PC-9 (cell line): ENCODE data around the gene PAX7. TPM values are rescaled to one million over a fixed set of nuclear protein-coding genes. Genes with fewer than 3 reads are reported as not detected.

ENCODE experiments used
- BruUV-seq: library from RNA; stranded (reverse); fragments of 400-500 nt; replicated peaks from 2 replicates; lab custom pipeline; 2021; lab: Mats Ljungman, UMichigan
- CTCF ChIA-PET: fragments of 300-600 bp; sonication (Branson Sonifier 250); formaldehyde crosslinking; loops from one replicate; lab custom pipeline; 2022; ENCODE audit warnings: antibody characterized with exemption; lab: Charles Lee
- POLR2A ChIA-PET: fragments of 300-600 bp; sonication (Branson Sonifier 250); formaldehyde crosslinking; loops from one replicate; lab custom pipeline; 2022; ENCODE audit warnings: antibody characterized with exemption; ENCODE audit not compliant: unreplicated experiment; lab: Charles Lee
- DNase-seq, 2 experiments: peaks; one replicate each; pipeline versions ENCODE4 v3.0.0 to v3.0.0-alpha.2; 2015 to 2022; ENCODE audit warnings: mixed read lengths in 1 of 2
- H2AFZ ChIP-seq: fragments of 200-600 bp; sonication (generic); 2 replicates; pipeline ENCODE4 v1.8.1; 2017; ENCODE audit warnings: antibody characterized with exemption
- H3F3A ChIP-seq: fragments of 200-600 bp; sonication (generic); 2 replicates; pipeline ENCODE4 v1.8.1; 2017; ENCODE audit warnings: antibody characterized with exemption, mild to moderate bottlenecking, low read depth; ENCODE audit not compliant: insufficient read depth
- H3K27ac ChIP-seq: fragments of 200-600 bp; sonication (generic); 2 replicates; pipeline ENCODE4 v1.6.1; 2016; ENCODE audit warnings: mixed run types
- H3K27me3 ChIP-seq: fragments of 200-600 bp; sonication (generic); 2 replicates; pipeline ENCODE4 v1.6.1; 2016; ENCODE audit warnings: low read depth, mixed run types; ENCODE audit not compliant: insufficient read depth
- H3K36me3 ChIP-seq: fragments of 200-600 bp; sonication (generic); 2 replicates; pipeline ENCODE4 v1.6.1; 2016; ENCODE audit warnings: low read depth, mixed run types
- H3K4me1 ChIP-seq: fragments of 200-600 bp; sonication (generic); replicated peaks from 2 replicates; pipeline ENCODE4 v1.6.1; 2016; ENCODE audit warnings: mixed run types; ENCODE audit not compliant: insufficient read depth
- H3K4me2 ChIP-seq: fragments of 200-600 bp; sonication (generic); 2 replicates; pipeline ENCODE4 v1.6.1; 2017; ENCODE audit warnings: mixed run types
- H3K4me3 ChIP-seq: fragments of 200-600 bp; sonication (generic); 2 replicates; pipeline ENCODE4 v1.6.1; 2016; ENCODE audit warnings: mixed run types
- H3K79me2 ChIP-seq: fragments of 200-600 bp; sonication (generic); 2 replicates; pipeline ENCODE4 v1.6.1; 2017; ENCODE audit warnings: low read depth, mixed run types
- H3K9me2 ChIP-seq: fragments of 200-600 bp; sonication (generic); 2 replicates; pipeline ENCODE4 v1.8.1; 2017; ENCODE audit warnings: mild to moderate bottlenecking; ENCODE audit not compliant: insufficient read depth
- H3K9me3 ChIP-seq: fragments of 200-600 bp; sonication (generic); 2 replicates; pipeline ENCODE4 v1.8.1; 2016; ENCODE audit warnings: low read depth; ENCODE audit not compliant: insufficient read depth
- H4K20me1 ChIP-seq: fragments of 200-600 bp; sonication (generic); 2 replicates; pipeline ENCODE4 v1.8.1; 2017; ENCODE audit not compliant: insufficient read depth
- CTCF ChIP-seq: fragments of 200-600 bp; sonication (generic); conservative IDR thresholded peaks from 2 replicates; pipeline ENCODE4 v1.6.1; 2017; ENCODE audit warnings: mixed run types, antibody characterized with exemption, mild to moderate bottlenecking, moderate library complexity
- EZH2 ChIP-seq: fragments of 200-600 bp; sonication (generic); IDR thresholded peaks from 2 replicates; pipeline ENCODE4 v1.8.0; 2017; ENCODE audit warnings: antibody characterized with exemption, low read depth
- intact Hi-C: fragments of 100-400 bp; cut with micrococcal nuclease; formaldehyde crosslinking; loops from one replicate; pipeline ENCODE4 v1.10.0; 2022; ENCODE audit not compliant: unreplicated experiment
- total RNA-seq: library from RNA; stranded (reverse); gene quantifications from 2 replicates; pipeline ENCODE4 v1.2.3, GENCODE V29; 2021

The PAX7 gene
- total RNA-seq, 1 experiment from 2014 or later = not detected

DNA sequence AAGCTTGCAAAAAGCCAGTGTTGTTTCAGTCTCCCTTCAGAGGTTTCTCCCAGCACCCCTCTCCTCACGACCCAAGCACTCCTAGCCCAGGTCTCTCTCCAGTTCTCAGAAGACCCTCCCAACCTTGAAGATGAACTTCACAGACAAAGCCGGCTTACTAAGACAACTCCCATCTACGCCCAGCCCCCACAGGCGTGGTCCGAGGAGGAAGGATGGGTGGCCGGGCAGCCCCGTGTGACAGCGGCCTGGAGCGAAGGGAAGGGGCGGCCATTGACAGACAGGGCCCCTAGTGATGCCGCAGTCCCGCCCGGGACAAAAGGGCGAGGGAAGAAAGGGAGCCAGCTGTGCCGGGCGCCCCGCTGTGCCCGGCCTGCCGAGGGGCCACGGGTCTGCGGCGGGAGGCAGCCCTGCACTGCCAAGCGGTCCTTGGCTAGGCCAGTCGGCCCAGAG is 6.9 kb downstream of the PAX7 start:
- no peaks in the 10 kb centered on the region for H3F3A ChIP-seq
- POLR2A ChIA-PET = no interaction called here
- no peaks in the 10 kb centered on the region for H4K20me1 ChIP-seq
- no peaks in the 10 kb centered on the region for H3K9me3 ChIP-seq
- no peak for TF ChIP-seq CTCF
- no peak for TF ChIP-seq EZH2
- no peak overlapping the region for H3K4me2 ChIP-seq
- CTCF ChIA-PET = no interaction called here
- no peaks in the 10 kb centered on the region for H3K79me2 ChIP-seq
- no peak overlapping the region for H3K27ac ChIP-seq
- no peaks in the 10 kb centered on the region for H3K9me2 ChIP-seq
- no peaks in the 10 kb centered on the region for H3K4me1 ChIP-seq
- no peak overlapping the region for H3K4me3 ChIP-seq
- BruUV-seq = no TSS peak
- no peak for DNase-seq
- H2AFZ ChIP-seq = no peak overlapping the region
- no peaks in the 10 kb centered on the region for H3K36me3 ChIP-seq
- intact Hi-C loops = no loop called here
- peaks cover 32% of the 10 kb centered on the region for H3K27me3 ChIP-seq

DNA sequence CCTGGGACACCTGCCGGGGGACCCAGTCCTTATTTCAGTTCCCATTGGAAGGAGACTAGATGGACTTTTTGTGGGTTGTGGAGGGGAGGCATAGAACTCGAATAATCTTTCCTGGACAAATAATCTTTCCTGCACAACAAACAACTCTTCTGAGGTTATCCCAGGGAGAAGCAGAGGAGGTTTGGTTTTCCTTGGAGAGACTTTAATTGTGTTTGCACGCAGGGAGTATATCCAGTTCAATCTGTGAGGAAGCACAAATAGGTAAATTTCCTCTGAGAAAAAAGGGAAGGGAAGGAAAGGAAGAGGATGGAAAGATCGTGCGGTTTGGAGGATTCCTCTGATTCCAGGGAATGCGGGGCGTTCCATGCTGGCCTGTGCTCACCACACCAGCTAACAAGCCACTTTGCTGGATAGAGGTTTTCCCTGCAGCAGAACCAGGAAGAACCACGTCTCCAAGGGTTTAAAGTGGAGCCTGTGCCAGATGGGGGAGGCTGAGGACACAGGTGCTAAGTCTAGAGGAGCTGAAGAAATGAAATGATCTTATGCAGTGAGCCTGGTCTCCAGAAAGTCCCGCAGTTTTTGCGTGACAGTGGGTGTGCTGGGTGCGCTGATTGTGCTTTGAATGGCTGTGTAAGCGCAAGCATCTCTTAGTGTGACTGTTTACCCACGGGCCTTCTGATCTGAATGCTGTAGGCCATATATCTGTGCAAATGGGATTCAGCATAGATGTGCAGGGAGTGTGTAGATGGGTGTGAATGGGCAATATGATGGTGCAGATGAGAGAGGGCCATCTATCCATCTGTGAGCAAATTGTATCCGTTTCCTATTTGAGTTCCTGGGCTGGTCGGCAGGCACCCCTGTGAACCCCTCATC is 7.6 kb downstream of the PAX7 start:
- no peak overlapping the region for H3K4me2 ChIP-seq
- no peaks in the 10 kb centered on the region for H3K9me3 ChIP-seq
- H3K27ac ChIP-seq = no peak overlapping the region
- H3F3A ChIP-seq = no peaks in the 10 kb centered on the region
- no peaks in the 10 kb centered on the region for H3K4me1 ChIP-seq
- no peak overlapping the region for H2AFZ ChIP-seq
- H3K79me2 ChIP-seq = no peaks in the 10 kb centered on the region
- no peak overlapping the region for H3K4me3 ChIP-seq
- ChIA-PET CTCF (no interaction called here), POLR2A (no interaction called here)
- no peaks in the 10 kb centered on the region for H4K20me1 ChIP-seq
- no TSS peak for BruUV-seq
- H3K36me3 ChIP-seq = no peaks in the 10 kb centered on the region
- intact Hi-C loops = no loop called here
- H3K9me2 ChIP-seq = no peaks in the 10 kb centered on the region
- no peak for DNase-seq
- TF ChIP-seq CTCF = no peak
- no peak for TF ChIP-seq EZH2
- H3K27me3 ChIP-seq = peaks cover 34% of the 10 kb centered on the region

DNA sequence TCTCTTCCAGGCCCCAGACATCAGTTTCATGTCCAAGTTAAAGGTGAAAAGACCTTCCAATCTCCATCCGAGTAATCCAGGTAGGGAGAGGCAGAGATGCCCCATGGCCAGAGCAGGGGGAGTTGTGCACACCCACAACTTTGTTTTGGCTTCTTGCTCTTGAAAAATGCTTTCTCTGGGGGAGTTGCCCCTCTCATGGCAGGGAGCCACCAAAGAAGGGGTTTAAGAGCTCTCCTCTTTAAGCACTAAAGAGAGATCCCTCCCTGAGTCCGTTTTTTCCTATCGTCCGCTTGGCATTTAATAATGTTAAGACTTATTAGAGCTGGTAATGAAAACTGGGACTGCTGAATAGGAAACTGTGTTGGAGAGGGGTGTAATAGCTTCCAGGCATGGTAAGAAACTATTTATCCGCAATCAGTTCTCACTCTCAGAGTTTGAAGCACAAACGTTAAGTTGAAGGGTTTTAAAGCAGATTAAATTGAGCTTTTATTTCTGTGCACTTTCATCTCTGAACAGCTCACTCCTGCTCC is 8.3 kb downstream of the PAX7 start:
- Histone ChIP-seq H3K27ac (no peak overlapping the region), H3K27me3 (peaks cover 40% of the 10 kb centered on the region), H3K4me1 (no peaks in the 10 kb centered on the region), H3K4me2 (no peak overlapping the region), H4K20me1 (no peaks in the 10 kb centered on the region), H3K36me3 (no peaks in the 10 kb centered on the region), H3K79me2 (no peaks in the 10 kb centered on the region), H3K9me2 (no peaks in the 10 kb centered on the region), H3K4me3 (no peak overlapping the region), H2AFZ (no peak overlapping the region), H3K9me3 (no peaks in the 10 kb centered on the region), H3F3A (no peaks in the 10 kb centered on the region)
- no peak for DNase-seq
- intact Hi-C loops = no loop called here
- ChIA-PET POLR2A (no interaction called here), CTCF (no interaction called here)
- no TSS peak for BruUV-seq
- TF ChIP-seq CTCF (no peak), EZH2 (no peak)
